HCT116 (cell line): Measurements from ENCODE around the gene HSPA1A. TPM values are rescaled to one million over a fixed set of nuclear protein-coding genes. Genes with fewer than 3 reads are reported as not detected.

Source experiments
- ATAC-seq: fragments of 200-7000 bp; cut with Tn5 transposase; 2 replicates; pipeline ENCODE4 v1.9.1; 2020; ENCODE audit warnings: mild to moderate bottlenecking, moderate library complexity
- BruUV-seq: library from RNA; stranded (reverse); fragments of 400-500 nt; replicated peaks from 2 replicates; lab custom pipeline; 2021; lab: Mats Ljungman, UMichigan
- CTCF ChIA-PET: fragments of 300-600 bp; sonication (Branson Sonifier 250); formaldehyde crosslinking; loops from one replicate; lab custom pipeline; 2021; ENCODE audit warnings: antibody characterized with exemption; lab: Charles Lee
- POLR2A ChIA-PET: fragments of 300-600, 350-600 bp; sonication (Branson Sonifier 250); formaldehyde crosslinking; loops from one replicate; lab custom pipeline; 2021; ENCODE audit warnings: antibody characterized with exemption; lab: Charles Lee
- RAD21 ChIA-PET, 2 experiments: fragments of 300-600 bp; sonication (Branson Sonifier 250); formaldehyde crosslinking; loops; one replicate each; lab custom pipeline; 2023; ENCODE audit warnings: low total read pairs in 2 of 2; ENCODE audit not compliant: uncharacterized antibody in 2 of 2, unreplicated experiment in 2 of 2, low non-redundant PET in 1 of 2; lab: Charles Lee
- DNase-seq: peaks from one replicate; pipeline ENCODE4 v3.0.0-alpha.2; 2010; ENCODE audit warnings: low read depth, low spot score
- H2AFZ ChIP-seq: fragments of 200-600 bp; shearing (Covaris generic), sonication (generic); 2 replicates; pipeline ENCODE4 v1.6.1; 2017; ENCODE audit warnings: low read depth, mixed run types, mixed read lengths, antibody characterized with exemption, low read length; ENCODE audit not compliant: poor library complexity, severe bottlenecking
- H3K27ac ChIP-seq: 2 replicates; pipeline ENCODE4 v1.5.1; 2012; ENCODE audit warnings: low read depth, low read length
- H3K27me3 ChIP-seq: fragments of 200-600 bp; sonication (generic); 2 replicates; pipeline ENCODE4 v1.6.1; 2016; ENCODE audit warnings: mixed run types, low read length, mixed read lengths; ENCODE audit not compliant: insufficient read depth
- H3K36me3 ChIP-seq, 2 experiments: fragments of 200-500 bp in 1 of 2; fragments of 200-600 bp in 1 of 2; sonication (Bioruptor generic) in 1 of 2; sonication (generic) in 1 of 2; 2 replicates each; pipeline versions ENCODE4 v1.5.1 to v1.6.1; 2014 to 2016; ENCODE audit warnings: low read length in 2 of 2, inconsistent platforms in 1 of 2, mixed read lengths in 1 of 2, mixed run types in 1 of 2; ENCODE audit not compliant: insufficient read depth in 2 of 2, control insufficient read depth in 1 of 2
- H3K4me1 ChIP-seq, 2 experiments: fragments of 200-600 bp in 1 of 2; sonication (generic) in 1 of 2; 2 replicates each; pipeline versions ENCODE4 v1.5.1 to v1.6.1; 2012 to 2017; ENCODE audit warnings: low read length in 2 of 2, inconsistent platforms in 1 of 2, mild to moderate bottlenecking in 1 of 2, mixed read lengths in 1 of 2, mixed run types in 1 of 2, moderate library complexity in 1 of 2; ENCODE audit not compliant: insufficient read depth in 2 of 2, control insufficient read depth in 1 of 2
- H3K4me2 ChIP-seq: fragments of 200-600 bp; sonication (generic); 2 replicates; pipeline ENCODE4 v1.6.1; 2017; ENCODE audit warnings: mixed run types, low read length, mixed read lengths
- H3K4me3 ChIP-seq, 2 experiments: fragments of 200-600 bp in 1 of 2; sonication (generic) in 1 of 2; replicated peaks in 1 of 2; 2 replicates each; pipeline ENCODE4 v1.5.1; 2011 to 2016; ENCODE audit warnings: low read length in 2 of 2, control low read depth in 1 of 2, low read depth in 1 of 2, mild to moderate bottlenecking in 1 of 2, mixed read lengths in 1 of 2, mixed run types in 1 of 2
- H3K79me2 ChIP-seq: fragments of 200-600 bp; sonication (generic); 2 replicates; pipeline ENCODE4 v1.6.1; 2017; ENCODE audit warnings: mild to moderate bottlenecking, mixed run types, low read length, moderate library complexity, mixed read lengths; ENCODE audit not compliant: insufficient read depth
- H3K9ac ChIP-seq: fragments of 200-600 bp; sonication (generic); 2 replicates; pipeline ENCODE4 v1.6.1; 2016; ENCODE audit warnings: low read length, mixed read lengths
- H3K9me2 ChIP-seq: fragments of 200-600 bp; sonication (generic), shearing (Covaris generic); 2 replicates; pipeline ENCODE4 v1.6.1; 2017; ENCODE audit warnings: mixed run types, mild to moderate bottlenecking, moderate library complexity; ENCODE audit not compliant: insufficient read depth
- H3K9me3 ChIP-seq, 2 experiments: fragments of 200-500 bp in 1 of 2; fragments of 200-600 bp in 1 of 2; sonication (Bioruptor generic) in 1 of 2; sonication (generic) in 1 of 2; 2 replicates each; pipeline ENCODE4 v1.6.1; 2014 to 2017; ENCODE audit warnings: low read length in 2 of 2, mixed read lengths in 2 of 2, inconsistent platforms in 1 of 2, low read depth in 1 of 2, mild to moderate bottlenecking in 1 of 2, mixed run types in 1 of 2, moderate library complexity in 1 of 2; ENCODE audit not compliant: control insufficient read depth in 1 of 2, insufficient read depth in 1 of 2
- H4K20me1 ChIP-seq: fragments of 200-600 bp; sonication (generic), shearing (Covaris generic); 2 replicates; pipeline ENCODE4 v1.6.1; 2017; ENCODE audit warnings: mixed run types, mild to moderate bottlenecking, moderate library complexity; ENCODE audit not compliant: insufficient read depth
- EGR1 ChIP-seq: IDR thresholded peaks from 2 replicates; pipeline ENCODE4 v1.6.1; 2012; ENCODE audit warnings: low read depth
- EZH2 ChIP-seq: fragments of 200-600 bp; sonication (generic); IDR thresholded peaks from 2 replicates; pipeline ENCODE4 v1.6.1; 2017; ENCODE audit warnings: antibody characterized with exemption, mixed run types
- SP1 ChIP-seq: IDR thresholded peaks from 2 replicates; pipeline ENCODE4 v1.6.1; 2012; ENCODE audit warnings: low read depth
- ZBTB33 ChIP-seq: IDR thresholded peaks from 2 replicates; pipeline ENCODE4 v1.6.1; 2011; ENCODE audit warnings: mild to moderate bottlenecking, low read length, moderate library complexity; ENCODE audit not compliant: insufficient replicate concordance; ENCODE audit errors: extremely low read depth
- intact Hi-C: fragments of 100-400 bp; cut with micrococcal nuclease; formaldehyde crosslinking; loops from 2 replicates; pipeline ENCODE4 v1.10.0; 2022
- total RNA-seq: library from RNA; stranded (reverse); gene quantifications from one replicate; pipeline ENCODE4 v1.2.1, GENCODE V29; 2021; ENCODE audit not compliant: unreplicated experiment
- TF ChIP-seq, protein P1 (sequence below), 3 experiments: fragments of 200-600 bp in 1 of 3; sonication (generic) in 1 of 3; IDR thresholded peaks in 2 of 3; conservative IDR thresholded peaks in 1 of 3; 2 replicates each; pipeline ENCODE4 v1.5.1; 2012 to 2017; ENCODE audit warnings: low read depth in 2 of 3, low read length in 2 of 3, antibody characterized with exemption in 1 of 3, borderline replicate concordance in 1 of 3, control low read depth in 1 of 3, mild to moderate bottlenecking in 1 of 3, mixed read lengths in 1 of 3, mixed run types in 1 of 3, moderate library complexity in 1 of 3; ENCODE audit not compliant: insufficient read depth in 1 of 3

The HSPA1A gene
- total RNA-seq, 1 experiment from 2014 or later, result 5.0 TPM

DNA sequence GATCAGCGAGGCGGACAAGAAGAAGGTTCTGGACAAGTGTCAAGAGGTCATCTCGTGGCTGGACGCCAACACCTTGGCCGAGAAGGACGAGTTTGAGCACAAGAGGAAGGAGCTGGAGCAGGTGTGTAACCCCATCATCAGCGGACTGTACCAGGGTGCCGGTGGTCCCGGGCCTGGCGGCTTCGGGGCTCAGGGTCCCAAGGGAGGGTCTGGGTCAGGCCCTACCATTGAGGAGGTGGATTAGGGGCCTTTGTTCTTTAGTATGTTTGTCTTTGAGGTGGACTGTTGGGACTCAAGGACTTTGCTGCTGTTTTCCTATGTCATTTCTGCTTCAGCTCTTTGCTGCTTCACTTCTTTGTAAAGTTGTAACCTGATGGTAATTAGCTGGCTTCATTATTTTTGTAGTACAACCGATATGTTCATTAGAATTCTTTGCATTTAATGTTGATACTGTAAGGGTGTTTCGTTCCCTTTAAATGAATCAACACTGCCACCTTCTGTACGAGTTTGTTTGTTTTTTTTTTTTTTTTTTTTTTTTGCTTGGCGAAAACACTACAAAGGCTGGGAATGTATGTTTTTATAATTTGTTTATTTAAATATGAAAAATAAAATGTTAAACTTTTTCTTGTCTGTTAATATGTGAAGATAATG is 14.4 kb downstream of the HSPA1A start:
- POLR2A ChIA-PET, result interaction anchor here (0.7 to 2.4 kb wide), 12 partner anchors 23 to 147 kb away, joined by 3 to 9 read pairs (median 4); partner anchors contain the start of genes LSM2, NEU1 and VARS1
- DNase-seq (no peak), ATAC-seq (no peak)
- Histone ChIP-seq H3K9me3 (no peaks in the 10 kb centered on the region), H2AFZ (no peak overlapping the region), H3K9me2 (no peaks in the 10 kb centered on the region), H3K4me1 (peaks cover 28 to 61% of the 10 kb centered on the region in 2 experiments), H3K27me3 (no peaks in the 10 kb centered on the region), H3K27ac (peak overlapping the region; percentile 17), H3K4me2 (peak overlapping the region; percentile 77), H3K4me3 (peak overlapping the region; percentile 50 to 57), H3K36me3 (no peaks in the 10 kb centered on the region; a peak in 1 of 4 replicates), H4K20me1 (peaks cover 4% of the 10 kb centered on the region; the same call in 1 of the 2 replicates), H3K9ac (peak overlapping the region; percentile 46), H3K79me2 (peaks cover 31% of the 10 kb centered on the region)
- no TSS peak for BruUV-seq
- CTCF ChIA-PET, result interaction anchor here (0.6 to 2.6 kb wide), 11 partner anchors 23 to 1319 kb away, joined by 3 to 12 read pairs (median 5); partner anchors contain the start of genes LSM2, LY6G5C and LY6G6D
- intact Hi-C loops, result loop anchor here (5.0 to 10.0 kb wide), 2 partner anchors 92 to 285 kb away; partner anchors contain the start of genes ATP6V1G2, CLIC1, DDX39B and NFKBIL1
- RAD21 ChIA-PET, result interaction anchor here (0.7 to 0.8 kb wide), 5 partner anchors 57 to 128 kb away, joined by 3 to 8 read pairs (median 6); no protein-coding TSS in a partner anchor
- TF ChIP-seq ZBTB33, result no peak
- TF ChIP-seq EZH2, result no peak
- TF ChIP-seq, protein P1, sequence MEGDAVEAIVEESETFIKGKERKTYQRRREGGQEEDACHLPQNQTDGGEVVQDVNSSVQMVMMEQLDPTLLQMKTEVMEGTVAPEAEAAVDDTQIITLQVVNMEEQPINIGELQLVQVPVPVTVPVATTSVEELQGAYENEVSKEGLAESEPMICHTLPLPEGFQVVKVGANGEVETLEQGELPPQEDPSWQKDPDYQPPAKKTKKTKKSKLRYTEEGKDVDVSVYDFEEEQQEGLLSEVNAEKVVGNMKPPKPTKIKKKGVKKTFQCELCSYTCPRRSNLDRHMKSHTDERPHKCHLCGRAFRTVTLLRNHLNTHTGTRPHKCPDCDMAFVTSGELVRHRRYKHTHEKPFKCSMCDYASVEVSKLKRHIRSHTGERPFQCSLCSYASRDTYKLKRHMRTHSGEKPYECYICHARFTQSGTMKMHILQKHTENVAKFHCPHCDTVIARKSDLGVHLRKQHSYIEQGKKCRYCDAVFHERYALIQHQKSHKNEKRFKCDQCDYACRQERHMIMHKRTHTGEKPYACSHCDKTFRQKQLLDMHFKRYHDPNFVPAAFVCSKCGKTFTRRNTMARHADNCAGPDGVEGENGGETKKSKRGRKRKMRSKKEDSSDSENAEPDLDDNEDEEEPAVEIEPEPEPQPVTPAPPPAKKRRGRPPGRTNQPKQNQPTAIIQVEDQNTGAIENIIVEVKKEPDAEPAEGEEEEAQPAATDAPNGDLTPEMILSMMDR (IDR thresholded peaks at IDR 0.05 in 2 of 3, conservative IDR thresholded peaks at IDR 0.05 in 1 of 3; ENCODE audit: borderline replicate concordance in 1 of 3, insufficient read depth in 1 of 3, low read depth in 2 of 3, low read length in 2 of 3), result peak in 1 of 3 experiments; percentile 52; a peak in 2 of 6 replicates
- TF ChIP-seq SP1, result no peak
- TF ChIP-seq EGR1, result no peak
